PC-9 (cell line): ENCODE measurements around the gene HMMR.

Experiments used
- EZH2 ChIP-seq: fragments of 200-600 bp; sonication (generic); IDR thresholded peaks from 2 replicates; pipeline ENCODE4 v1.8.0; 2017; ENCODE audit warnings: antibody characterized with exemption, low read depth
- TF ChIP-seq, protein P1 (sequence below): fragments of 200-600 bp; sonication (generic); conservative IDR thresholded peaks from 2 replicates; pipeline ENCODE4 v1.6.1; 2017; ENCODE audit warnings: mixed run types, antibody characterized with exemption, mild to moderate bottlenecking, moderate library complexity

DNA sequence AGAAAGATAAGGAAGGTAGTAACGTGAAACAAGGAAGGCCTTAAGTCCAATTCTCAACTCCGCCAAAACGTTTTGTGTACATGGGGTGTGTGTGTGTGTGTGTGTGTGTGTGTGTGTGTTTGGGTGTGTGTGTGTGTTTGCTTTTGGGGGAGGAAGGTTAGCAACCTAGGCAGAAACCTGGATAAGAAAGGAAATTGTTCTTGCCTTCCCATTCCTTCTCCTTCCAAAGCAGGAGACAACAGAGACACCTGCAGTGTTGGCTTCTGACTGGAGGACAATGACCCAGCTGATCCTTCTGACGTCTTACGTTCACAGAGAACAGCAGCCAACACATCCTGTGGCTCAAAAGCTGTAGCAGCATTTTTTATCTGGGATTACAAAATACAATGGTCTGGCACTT lies 27.2 kb upstream of the HMMR start:
- no peak for TF ChIP-seq EZH2
- TF ChIP-seq, protein P1, sequence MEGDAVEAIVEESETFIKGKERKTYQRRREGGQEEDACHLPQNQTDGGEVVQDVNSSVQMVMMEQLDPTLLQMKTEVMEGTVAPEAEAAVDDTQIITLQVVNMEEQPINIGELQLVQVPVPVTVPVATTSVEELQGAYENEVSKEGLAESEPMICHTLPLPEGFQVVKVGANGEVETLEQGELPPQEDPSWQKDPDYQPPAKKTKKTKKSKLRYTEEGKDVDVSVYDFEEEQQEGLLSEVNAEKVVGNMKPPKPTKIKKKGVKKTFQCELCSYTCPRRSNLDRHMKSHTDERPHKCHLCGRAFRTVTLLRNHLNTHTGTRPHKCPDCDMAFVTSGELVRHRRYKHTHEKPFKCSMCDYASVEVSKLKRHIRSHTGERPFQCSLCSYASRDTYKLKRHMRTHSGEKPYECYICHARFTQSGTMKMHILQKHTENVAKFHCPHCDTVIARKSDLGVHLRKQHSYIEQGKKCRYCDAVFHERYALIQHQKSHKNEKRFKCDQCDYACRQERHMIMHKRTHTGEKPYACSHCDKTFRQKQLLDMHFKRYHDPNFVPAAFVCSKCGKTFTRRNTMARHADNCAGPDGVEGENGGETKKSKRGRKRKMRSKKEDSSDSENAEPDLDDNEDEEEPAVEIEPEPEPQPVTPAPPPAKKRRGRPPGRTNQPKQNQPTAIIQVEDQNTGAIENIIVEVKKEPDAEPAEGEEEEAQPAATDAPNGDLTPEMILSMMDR, result no peak
